Keratinocyte (primary cell): ENCODE results near the gene CARD11.

ENCODE experiments used
- EZH2 ChIP-seq: IDR thresholded peaks from one replicate; pipeline ENCODE4 v1.6.1; 2012; ENCODE audit warnings: inconsistent platforms, mild to moderate bottlenecking, low read length, moderate library complexity
- TF ChIP-seq, protein P1 (sequence below), 3 experiments: IDR thresholded peaks in 1 of 3; conservative IDR thresholded peaks in 1 of 3; optimal IDR thresholded peaks in 1 of 3; 2 replicates in 2 of 3; 3 replicates in 1 of 3; pipeline versions ENCODE3 to v1.5.1; 2011; ENCODE audit warnings: low read length in 3 of 3, mild to moderate bottlenecking in 3 of 3, moderate library complexity in 2 of 3, control low read depth in 1 of 3, inconsistent platforms in 1 of 3; ENCODE audit not compliant: insufficient read depth in 2 of 3; ENCODE audit errors: extremely low read depth in 1 of 3

DNA sequence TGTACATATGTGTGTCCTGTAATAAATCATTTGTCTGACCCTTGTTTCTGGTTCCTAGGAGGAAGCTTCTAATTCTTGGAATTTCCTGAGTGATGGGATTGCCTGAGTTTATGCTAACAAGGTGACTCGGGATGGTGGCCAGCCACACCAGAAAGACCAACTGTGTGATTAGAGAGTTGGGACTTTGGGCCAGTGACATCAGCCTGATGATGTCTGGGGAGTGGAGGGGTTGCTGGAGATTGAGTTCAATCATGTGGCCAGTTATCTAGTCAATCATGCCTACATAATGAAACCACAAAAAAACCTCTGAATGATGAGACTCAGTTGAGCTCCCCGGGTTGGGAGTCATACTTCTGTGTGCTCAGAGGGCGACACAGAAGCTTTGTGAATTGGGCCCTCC is 23.5 kb upstream of the CARD11 start:
- TF ChIP-seq, protein P1, sequence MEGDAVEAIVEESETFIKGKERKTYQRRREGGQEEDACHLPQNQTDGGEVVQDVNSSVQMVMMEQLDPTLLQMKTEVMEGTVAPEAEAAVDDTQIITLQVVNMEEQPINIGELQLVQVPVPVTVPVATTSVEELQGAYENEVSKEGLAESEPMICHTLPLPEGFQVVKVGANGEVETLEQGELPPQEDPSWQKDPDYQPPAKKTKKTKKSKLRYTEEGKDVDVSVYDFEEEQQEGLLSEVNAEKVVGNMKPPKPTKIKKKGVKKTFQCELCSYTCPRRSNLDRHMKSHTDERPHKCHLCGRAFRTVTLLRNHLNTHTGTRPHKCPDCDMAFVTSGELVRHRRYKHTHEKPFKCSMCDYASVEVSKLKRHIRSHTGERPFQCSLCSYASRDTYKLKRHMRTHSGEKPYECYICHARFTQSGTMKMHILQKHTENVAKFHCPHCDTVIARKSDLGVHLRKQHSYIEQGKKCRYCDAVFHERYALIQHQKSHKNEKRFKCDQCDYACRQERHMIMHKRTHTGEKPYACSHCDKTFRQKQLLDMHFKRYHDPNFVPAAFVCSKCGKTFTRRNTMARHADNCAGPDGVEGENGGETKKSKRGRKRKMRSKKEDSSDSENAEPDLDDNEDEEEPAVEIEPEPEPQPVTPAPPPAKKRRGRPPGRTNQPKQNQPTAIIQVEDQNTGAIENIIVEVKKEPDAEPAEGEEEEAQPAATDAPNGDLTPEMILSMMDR (optimal IDR thresholded peaks at IDR 0.05 in 1 of 3, IDR thresholded peaks at IDR 0.05 in 1 of 3, conservative IDR thresholded peaks at IDR 0.05 in 1 of 3; ENCODE audit: extremely low read depth in 1 of 3, insufficient read depth in 2 of 3, low read length in 3 of 3): no peak
- no peak for TF ChIP-seq EZH2
